NT2/D1 (cell line): ENCODE measurements around the gene C1orf174.

Experiments used
- SUZ12 ChIP-seq: IDR thresholded peaks from 2 replicates; pipeline ENCODE4 v1.6.1; 2011; ENCODE audit not compliant: insufficient read length, insufficient read depth; ENCODE audit errors: extremely low read depth
- YY1 ChIP-seq: IDR thresholded peaks from 2 replicates; pipeline ENCODE4 v1.6.1; 2011; ENCODE audit not compliant: insufficient read length, insufficient read depth
- ZNF274 ChIP-seq: IDR thresholded peaks from 2 replicates; pipeline ENCODE4 v1.6.1; 2011; ENCODE audit warnings: mild to moderate bottlenecking, low read depth, low read length

DNA sequence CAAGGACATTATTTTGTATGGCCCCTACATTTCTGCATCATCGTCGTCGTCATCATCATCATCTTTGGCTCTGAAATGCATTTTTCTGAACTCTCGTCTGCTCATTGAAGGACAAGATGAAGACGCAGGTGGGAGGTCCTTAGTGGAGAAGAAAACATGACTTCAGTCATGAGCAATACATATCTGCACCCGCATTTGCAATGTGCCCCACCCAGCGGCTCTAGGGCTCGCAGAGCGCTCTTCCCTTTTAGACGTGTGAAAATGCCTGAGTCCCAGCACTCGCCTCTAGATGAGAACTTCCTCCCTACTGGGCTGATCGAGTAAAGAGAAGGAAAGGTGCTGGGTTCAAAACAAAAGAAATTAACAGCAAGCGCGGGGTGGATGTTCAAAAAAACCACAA lies 10.1 kb downstream of the C1orf174 start:
- no peak for TF ChIP-seq YY1
- TF ChIP-seq SUZ12, result no peak
- TF ChIP-seq ZNF274, result no peak
